Transverse colon (tissue), 4 donors: Measurements from ENCODE around the gene CLTRN. TPM values are rescaled to one million over a fixed set of nuclear protein-coding genes. Genes with fewer than 3 reads are reported as not detected.
A peak's percentile ranks its signal among the peaks of the same experiment; 100 is the strongest.

ENCODE experiments used
- DNase-seq: peaks from one replicate; pipeline ENCODE4 v3.0.0-alpha.2; 2019
- H3K27ac ChIP-seq, 4 donors: fragments of 200-600 bp; sonication (generic); 2 replicates each; pipeline ENCODE4 v1.5.1; 2016 to 2018; ENCODE audit warnings: inconsistent platforms in 4 of 4
- H3K27me3 ChIP-seq: fragments of 200-600 bp; sonication (generic); 2 replicates; pipeline ENCODE4 v1.5.1; 2017; ENCODE audit warnings: inconsistent platforms
- H3K36me3 ChIP-seq, 4 donors: fragments of 200-600 bp; sonication (generic); 2 replicates each; pipeline ENCODE4 v1.5.1; 2017 to 2019; ENCODE audit warnings: inconsistent platforms in 4 of 4
- H3K4me1 ChIP-seq, 4 donors: fragments of 200-600 bp; sonication (generic); 2 replicates each; pipeline ENCODE4 v1.5.1; 2017 to 2020; ENCODE audit warnings: inconsistent platforms in 4 of 4
- H3K4me3 ChIP-seq, 4 donors: fragments of 200-600 bp; sonication (generic); 1 replicate in 1 of 4; 2 replicates in 3 of 4; pipeline versions ENCODE4 v1.5.1 to v1.6.1; 2017 to 2019; ENCODE audit warnings: inconsistent platforms in 4 of 4
- H3K9me3 ChIP-seq, 2 donors: fragments of 200-600 bp; sonication (generic); 2 replicates each; pipeline ENCODE4 v1.5.1; 2017 to 2019; ENCODE audit warnings: inconsistent platforms in 2 of 2
- EP300 ChIP-seq: sonication (generic); formaldehyde crosslinking; IDR thresholded peaks from one replicate; pipeline ENCODE4 v1.6.1; 2017; ENCODE audit warnings: antibody characterized with exemption, low read depth
- POLR2A ChIP-seq: fragments of 450-650 bp; IDR thresholded peaks from one replicate; pipeline ENCODE4 v1.6.1; 2016; ENCODE audit warnings: antibody characterized with exemption, mild to moderate bottlenecking, moderate library complexity
- POLR2AphosphoS5 ChIP-seq, 3 donors: sonication (generic); formaldehyde crosslinking; IDR thresholded peaks; one replicate each; pipeline ENCODE4 v1.6.1; 2016; ENCODE audit warnings: antibody characterized with exemption in 3 of 3
- WGBS, 2 donors: methylation state at CpG; one replicate each; pipeline ENCODE4 v1.1.5; 2018; ENCODE audit warnings: low coverage in 1 of 2; 5-methylcytosine and 5-hydroxymethylcytosine counted together
- in situ Hi-C, 4 donors: fragments of 200-750 bp; cut with MboI; loops; one replicate each; pipeline versions ENCODE4 v1.15.0 to v1.15.1; 2017; ENCODE audit warnings: low sequenced_read_pairs in 3 of 4, low pct_ligation_motif_present in 1 of 4, low pct_unique_long_range_greater_than_20kb in 1 of 4
- intact Hi-C: fragments of 100-400 bp; cut with DNase I; formaldehyde crosslinking; loops from one replicate; pipeline ENCODE4 v1.15.1; 2023; ENCODE audit warnings: low total_unique reads
- total RNA-seq, 4 donors: library from RNA; depleted of rRNA; stranded (reverse); fragments of >200 nt; gene quantifications; one replicate each; pipeline ENCODE4 v1.1.0, GENCODE V29; 2016
- TF ChIP-seq, protein P1 (sequence below), 5 experiments: fragments of 200-600 bp in 3 of 5; fragments of 450-650 bp in 2 of 5; sonication (generic) in 3 of 5; IDR thresholded peaks; 1 replicate in 2 of 5; 2 replicates in 3 of 5; pipeline ENCODE4 v1.5.1; 2016 to 2017; ENCODE audit warnings: antibody characterized with exemption in 5 of 5, inconsistent platforms in 3 of 5, mild to moderate bottlenecking in 2 of 5, moderate library complexity in 1 of 5

The CLTRN gene
- total RNA-seq, 4 donors from 2014 or later, result 0.48 TPM; not detected in 3

DNA sequence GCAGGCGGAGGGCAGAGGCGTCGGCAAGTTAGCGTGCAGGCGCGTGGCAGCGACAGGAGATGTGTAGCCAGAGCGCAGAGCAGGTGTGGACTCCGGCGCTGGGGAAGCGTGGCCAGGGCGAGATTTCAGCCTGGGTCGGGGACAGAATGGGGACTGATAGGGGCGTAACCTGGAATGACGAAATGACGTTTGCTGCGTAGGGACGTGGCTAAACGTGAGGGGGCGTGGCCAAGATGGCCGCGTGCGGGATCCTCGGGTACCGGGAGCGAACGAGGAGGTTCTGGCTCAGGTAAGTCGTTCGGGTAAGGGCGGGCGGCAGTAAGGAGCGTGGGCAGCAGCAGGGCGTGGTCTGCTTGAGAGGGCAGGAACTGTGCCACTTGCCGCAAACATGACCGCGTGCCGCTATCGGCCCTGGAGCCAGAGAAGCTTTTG lies 10.9 kb upstream of the CLTRN start:
- Histone ChIP-seq H3K4me3 (peak overlapping the region; percentile 34 to 74 (median 64)), H3K4me1 (peaks cover 7 to 16% (median 11%) of the 10 kb centered on the region in 4 donors), H3K27ac (peak overlapping the region; percentile 96 to 98 (median 96)), H3K9me3 (no peaks in the 10 kb centered on the region), H3K27me3 (no peaks in the 10 kb centered on the region), H3K36me3 (no peaks in the 10 kb centered on the region)
- TF ChIP-seq POLR2A, result no peak
- TF ChIP-seq, protein P1, sequence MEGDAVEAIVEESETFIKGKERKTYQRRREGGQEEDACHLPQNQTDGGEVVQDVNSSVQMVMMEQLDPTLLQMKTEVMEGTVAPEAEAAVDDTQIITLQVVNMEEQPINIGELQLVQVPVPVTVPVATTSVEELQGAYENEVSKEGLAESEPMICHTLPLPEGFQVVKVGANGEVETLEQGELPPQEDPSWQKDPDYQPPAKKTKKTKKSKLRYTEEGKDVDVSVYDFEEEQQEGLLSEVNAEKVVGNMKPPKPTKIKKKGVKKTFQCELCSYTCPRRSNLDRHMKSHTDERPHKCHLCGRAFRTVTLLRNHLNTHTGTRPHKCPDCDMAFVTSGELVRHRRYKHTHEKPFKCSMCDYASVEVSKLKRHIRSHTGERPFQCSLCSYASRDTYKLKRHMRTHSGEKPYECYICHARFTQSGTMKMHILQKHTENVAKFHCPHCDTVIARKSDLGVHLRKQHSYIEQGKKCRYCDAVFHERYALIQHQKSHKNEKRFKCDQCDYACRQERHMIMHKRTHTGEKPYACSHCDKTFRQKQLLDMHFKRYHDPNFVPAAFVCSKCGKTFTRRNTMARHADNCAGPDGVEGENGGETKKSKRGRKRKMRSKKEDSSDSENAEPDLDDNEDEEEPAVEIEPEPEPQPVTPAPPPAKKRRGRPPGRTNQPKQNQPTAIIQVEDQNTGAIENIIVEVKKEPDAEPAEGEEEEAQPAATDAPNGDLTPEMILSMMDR (IDR thresholded peaks at IDR 0.05), result no peak
- no peak for TF ChIP-seq EP300
- peak in 2 of 3 donors; percentile 63 to 88 for TF ChIP-seq POLR2AphosphoS5 (IDR thresholded peaks at IDR 0.05)
- in situ Hi-C loops (loop anchor here in 2 of 4 donors (25.0 kb wide), 3 partner anchors 112 to 1012 kb away; partner anchors contain the start of genes PIGA (in 1 of the 2) and ZRSR2 (in 1 of the 2)), intact Hi-C loops (no loop called here)
- peak; percentile 91 for DNase-seq
- 1% methylated on average over 38 of the region's 38 CpGs; no CpG with 5 or more reads in 1 of the 2 donors for WGBS, 2 donors

DNA sequence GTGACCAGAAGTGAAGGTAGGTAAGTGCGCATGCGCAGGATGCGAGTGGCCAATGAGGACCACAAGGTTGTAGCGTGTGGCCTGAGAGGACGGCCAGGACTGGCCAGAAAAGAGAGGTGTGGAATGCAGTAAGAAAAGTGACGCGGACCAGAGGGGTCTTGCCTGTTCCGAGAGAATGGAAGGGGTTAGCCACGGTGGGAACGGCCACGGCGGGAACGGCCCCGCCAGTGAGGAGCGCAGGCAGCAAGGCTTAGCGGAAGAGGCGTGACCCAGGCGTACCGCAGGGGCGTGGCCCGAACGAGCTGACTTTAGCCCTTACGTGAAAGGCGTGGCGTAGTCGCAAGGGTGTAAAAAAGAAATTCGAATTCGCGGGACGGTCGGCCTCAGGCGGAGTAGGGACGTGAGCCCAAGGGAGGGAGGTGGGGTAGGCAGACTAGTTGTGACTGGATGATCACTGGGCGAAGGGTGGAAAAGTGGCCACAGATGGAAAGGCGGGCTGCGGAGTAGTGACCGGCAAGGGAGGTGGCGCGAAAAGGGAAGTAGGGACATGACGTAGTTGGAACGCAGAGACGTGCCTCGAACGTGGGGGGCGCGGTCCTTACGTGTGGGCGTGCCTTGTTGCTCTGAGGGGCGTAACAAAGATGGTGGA lies 10.4 kb upstream of the CLTRN start:
- TF ChIP-seq POLR2AphosphoS5 (IDR thresholded peaks at IDR 0.05), result peak; percentile 57 to 81 (median 73)
- peak; percentile 83 for TF ChIP-seq POLR2A
- TF ChIP-seq EP300, result no peak
- TF ChIP-seq, protein P1 (IDR thresholded peaks at IDR 0.05), result no peak
- DNase-seq, result peak; percentile 97
- in situ Hi-C loops, result loop anchor here in 2 of 4 donors (25.0 kb wide), 4 partner anchors 112 to 1012 kb away; partner anchors contain the start of genes PIGA (in 1 of the 2) and ZRSR2 (in 1 of the 2)
- intact Hi-C loops, result no loop called here
- no peaks in the 10 kb centered on the region for H3K27me3 ChIP-seq
- peaks cover 7 to 16% (median 11%) of the 10 kb centered on the region in 4 donors for H3K4me1 ChIP-seq
- H3K4me3 ChIP-seq, result peak overlapping the region; percentile 34 to 74 (median 64)
- H3K36me3 ChIP-seq, result no peaks in the 10 kb centered on the region
- 0% methylated on average over 49 of the region's 49 CpGs; no CpG with 5 or more reads in 1 of the 2 donors for WGBS, 2 donors
- H3K9me3 ChIP-seq, result no peaks in the 10 kb centered on the region
- peak overlapping the region; percentile 96 to 98 (median 96) for H3K27ac ChIP-seq

DNA sequence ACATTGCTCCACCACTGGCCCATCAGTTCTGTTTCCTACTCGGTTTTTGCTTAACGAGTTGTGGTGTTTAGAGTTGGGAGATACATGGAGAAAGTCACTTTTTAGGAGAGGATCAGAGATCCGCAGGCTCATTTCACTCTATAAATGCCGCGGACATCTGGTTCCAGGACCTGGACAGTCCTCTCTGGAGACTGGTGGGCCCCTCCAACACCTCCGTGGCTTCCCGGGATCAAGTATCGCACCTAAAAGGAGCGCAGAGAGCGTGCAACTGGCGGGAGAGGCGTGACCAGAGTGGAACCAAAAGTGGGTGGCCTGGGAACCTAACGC lies 9.9 kb upstream of the CLTRN start:
- no peaks in the 10 kb centered on the region for H3K36me3 ChIP-seq
- H3K4me3 ChIP-seq, result peak overlapping the region; percentile 34 to 74 (median 64)
- WGBS, 2 donors, result 4% methylated on average over 13 of the region's 13 CpGs; no CpG with 5 or more reads in 1 of the 2 donors
- H3K27me3 ChIP-seq, result no peaks in the 10 kb centered on the region
- intact Hi-C loops, result no loop called here
- H3K4me1 ChIP-seq, result peaks cover 7 to 16% (median 11%) of the 10 kb centered on the region in 4 donors
- no peak for DNase-seq
- in situ Hi-C loops, result loop anchor here in 1 of 4 donors (25.0 kb wide), 1 partner anchor 112 kb away; no protein-coding TSS in a partner anchor
- no peaks in the 10 kb centered on the region for H3K9me3 ChIP-seq
- peak overlapping the region; percentile 96 to 98 (median 96) for H3K27ac ChIP-seq
- TF ChIP-seq POLR2AphosphoS5 (IDR thresholded peaks at IDR 0.05) (peak in 1 of 3 donors; percentile 82), POLR2A (no peak)

DNA sequence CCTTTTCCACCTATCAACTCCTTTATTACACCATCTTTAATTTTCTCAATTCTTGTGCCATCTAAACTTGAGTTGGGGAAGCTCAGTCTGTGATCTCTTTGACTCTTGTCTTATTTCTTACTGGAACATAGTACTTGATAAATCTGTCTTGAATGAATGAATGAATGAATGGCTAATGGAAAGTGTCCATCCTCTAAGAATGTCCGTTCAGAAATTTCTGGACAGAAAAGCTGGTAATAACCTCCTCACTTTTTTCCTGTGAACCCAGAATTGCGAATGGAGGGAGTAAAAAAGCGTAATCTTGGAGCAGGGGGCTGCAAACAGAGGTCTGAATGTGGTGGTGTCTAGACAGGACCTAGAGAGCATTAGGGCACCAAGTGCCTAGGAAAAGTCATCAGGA lies 9.4 kb upstream of the CLTRN start:
- H3K27ac ChIP-seq, result peak overlapping the region; percentile 96 to 98 (median 96)
- peak overlapping the region in 3 of 4 donors; percentile 56 to 74 (median 71) for H3K4me3 ChIP-seq
- WGBS, 2 donors, result 68% methylated on average over 3 of the region's 3 CpGs; no CpG with 5 or more reads in 1 of the 2 donors
- peaks cover 7 to 16% (median 11%) of the 10 kb centered on the region in 4 donors for H3K4me1 ChIP-seq
- TF ChIP-seq, protein P1 (IDR thresholded peaks at IDR 0.05), result no peak
- no peak for TF ChIP-seq POLR2AphosphoS5 (IDR thresholded peaks at IDR 0.05)
- TF ChIP-seq POLR2A, result no peak
- no peaks in the 10 kb centered on the region for H3K27me3 ChIP-seq
- DNase-seq, result no peak
- intact Hi-C loops, result no loop called here
- no peaks in the 10 kb centered on the region for H3K36me3 ChIP-seq
- H3K9me3 ChIP-seq, result no peaks in the 10 kb centered on the region
- in situ Hi-C loops, result loop anchor here in 1 of 4 donors (25.0 kb wide), 1 partner anchor 112 kb away; no protein-coding TSS in a partner anchor
